NCI-H2227 (cell line): ENCODE results near the gene ADCY5.

Experiments used
- DNase-seq: peaks from one replicate; lab custom pipeline; 2025; ENCODE audit not compliant: unreplicated experiment; lab: John Stamatoyannopoulos, UW

ADCY5 gene

GRCh38 chr3:123459862-123460261 is 11.0 kb upstream of the ADCY5 start:
- no peak for DNase-seq

DNA sequence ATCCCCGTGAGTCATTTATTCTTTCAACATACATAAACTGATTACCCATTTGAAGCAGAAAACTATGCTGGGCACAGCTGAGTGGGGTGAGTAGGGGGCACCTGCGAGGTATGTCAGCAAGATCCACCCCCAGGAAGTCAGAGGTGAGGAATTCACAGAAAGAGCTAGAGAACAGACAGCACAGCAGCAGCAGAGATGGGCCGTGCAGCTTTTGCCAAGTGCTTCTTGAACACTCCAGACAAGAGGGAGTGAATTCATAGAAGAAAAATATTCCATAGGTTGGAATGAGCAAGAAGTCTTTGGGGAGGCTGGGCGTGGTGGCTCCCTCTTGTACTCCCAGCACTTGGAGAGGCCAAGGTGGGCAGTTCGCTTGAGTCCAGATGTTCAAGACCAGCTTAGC is 9.4 kb upstream of the ADCY5 start:
- no peak for DNase-seq

GRCh38 chr3:123457841-123458240 is 9.0 kb upstream of the ADCY5 start:
- no peak for DNase-seq

- DNase-seq, result no peak
These were observed 4.8 kb upstream of the ADCY5 start for GRCh38 chr3:123453675-123454074.

DNA sequence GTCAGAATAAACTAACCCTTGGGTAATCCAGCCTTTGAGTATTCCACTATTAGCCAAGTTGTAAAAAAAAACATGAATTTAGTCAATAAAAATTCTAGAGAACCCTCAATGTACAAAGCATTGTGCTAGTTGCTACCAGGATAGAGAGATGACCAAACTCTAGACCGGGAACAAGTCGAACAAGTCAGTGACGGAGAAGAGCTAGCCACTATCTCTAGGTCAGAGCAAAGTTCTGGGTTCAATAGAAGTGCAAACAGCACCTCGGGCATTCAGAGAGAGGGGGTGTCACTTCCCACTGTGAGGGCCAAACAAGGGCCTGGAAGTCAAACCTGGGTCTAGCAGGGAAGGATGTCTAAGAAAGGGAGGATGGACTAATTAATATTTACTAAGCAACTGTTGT is 2.3 kb upstream of the ADCY5 start:
- DNase-seq, result no peak

GRCh38 chr3:123449997-123450604 is 1.2 kb upstream of the ADCY5 start:
- DNase-seq, result peak; percentile 40

GRCh38 chr3:123449102-123449996 is 459 bp upstream of the ADCY5 start:
- peak; percentile 47 for DNase-seq

DNA sequence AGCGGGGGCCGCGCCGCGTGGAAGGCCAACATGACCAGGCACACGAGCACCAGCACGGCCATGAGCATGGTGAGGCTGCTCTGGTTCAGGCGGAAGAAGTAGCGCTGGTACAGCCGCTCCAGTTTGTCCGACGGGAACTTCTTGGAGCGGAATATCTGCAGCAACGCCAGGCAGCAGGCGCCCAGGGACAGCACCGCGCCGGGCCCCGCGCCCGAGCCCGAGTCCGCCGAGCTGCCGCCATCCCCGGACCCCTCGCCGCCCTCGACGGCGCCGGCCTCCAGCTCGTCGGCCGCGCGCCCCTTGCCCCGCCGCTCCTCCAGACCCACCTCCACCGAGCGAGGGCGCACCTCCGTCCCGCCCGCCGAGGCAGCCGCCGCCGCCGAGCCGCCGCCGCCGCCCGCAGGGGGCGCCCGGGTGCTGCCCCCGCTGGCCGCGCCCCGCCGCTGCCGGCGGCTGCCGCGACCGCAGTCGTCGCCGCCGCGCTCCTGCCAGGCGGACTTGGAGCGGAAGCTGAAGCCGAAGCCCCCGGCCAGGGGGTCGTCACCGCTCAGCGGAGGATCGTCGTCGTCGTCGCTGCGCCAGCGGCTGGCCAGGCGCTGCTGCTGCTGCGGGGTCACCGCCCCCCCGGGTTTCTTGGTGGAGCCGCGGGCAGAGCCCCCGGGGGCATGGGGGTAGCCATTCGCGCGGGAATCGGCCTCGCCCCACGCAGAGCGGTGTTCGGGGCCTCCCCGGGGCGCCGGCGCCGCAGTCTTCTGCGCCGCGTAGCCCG is 957 bp downstream of the ADCY5 start:
- DNase-seq, result peak; percentile 46

DNA sequence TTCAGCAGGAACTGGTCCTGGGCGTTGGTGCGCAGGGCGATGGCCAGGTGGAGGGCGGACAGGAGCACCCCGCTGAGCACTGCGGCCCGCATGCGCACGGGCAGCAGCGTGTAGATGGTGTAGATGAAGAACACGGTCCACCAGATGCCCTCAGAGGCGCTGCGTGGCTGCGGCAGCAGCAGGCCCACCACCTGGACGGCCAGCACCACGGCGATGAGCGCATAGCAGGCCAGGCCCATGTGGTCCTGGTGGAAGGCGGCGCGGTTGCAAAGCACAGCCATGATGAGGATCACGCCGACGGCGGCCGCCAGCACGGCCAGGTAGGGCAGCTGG is 1.5 kb downstream of the ADCY5 start:
- no peak for DNase-seq

DNA sequence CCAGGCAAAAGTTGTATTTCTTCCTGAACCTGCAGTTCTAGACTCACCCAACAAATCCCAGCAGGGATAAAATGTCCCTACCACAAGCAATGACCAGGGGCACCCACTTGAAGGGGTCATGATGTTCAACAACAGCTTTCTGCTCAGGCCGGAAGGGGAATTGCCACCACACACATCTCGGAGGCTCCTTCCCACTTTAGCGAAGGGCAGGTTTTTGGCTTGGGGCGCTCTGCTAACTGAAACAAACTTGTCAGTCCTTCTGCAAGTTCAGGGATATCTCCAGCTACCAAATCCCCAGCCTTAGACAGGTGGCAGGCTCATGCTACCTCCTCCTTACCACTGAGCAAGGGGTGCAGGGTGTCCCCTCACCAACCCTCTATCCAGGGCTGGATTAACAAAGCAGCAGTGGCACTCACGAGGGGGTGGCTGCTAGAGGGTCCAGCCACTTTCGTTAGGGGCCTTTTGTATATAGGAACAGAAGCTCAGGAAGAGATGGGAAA is 2.2 kb downstream of the ADCY5 start:
- no peak for DNase-seq

GRCh38 chr3:123446210-123446609 is 2.7 kb downstream of the ADCY5 start:
- no peak for DNase-seq

DNA sequence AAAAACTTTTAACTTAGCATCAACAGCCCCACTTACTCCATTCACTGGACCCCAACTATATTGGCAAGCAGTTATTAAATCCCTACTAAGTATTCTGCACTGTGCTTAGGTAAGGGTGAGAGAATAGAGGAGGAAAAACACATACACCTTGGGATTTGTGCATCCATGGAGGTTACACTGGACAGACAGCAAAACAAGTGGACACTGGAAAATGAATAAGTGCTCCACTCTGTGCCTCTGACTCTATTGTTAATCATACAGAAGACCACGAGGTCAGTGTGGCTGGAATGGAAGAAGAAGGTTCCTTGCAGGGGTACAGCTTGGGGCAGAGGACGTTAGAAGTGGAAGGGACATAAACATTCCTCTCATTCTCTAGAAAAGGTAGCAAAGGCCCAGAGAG is 3.2 kb downstream of the ADCY5 start:
- no peak for DNase-seq

DNA sequence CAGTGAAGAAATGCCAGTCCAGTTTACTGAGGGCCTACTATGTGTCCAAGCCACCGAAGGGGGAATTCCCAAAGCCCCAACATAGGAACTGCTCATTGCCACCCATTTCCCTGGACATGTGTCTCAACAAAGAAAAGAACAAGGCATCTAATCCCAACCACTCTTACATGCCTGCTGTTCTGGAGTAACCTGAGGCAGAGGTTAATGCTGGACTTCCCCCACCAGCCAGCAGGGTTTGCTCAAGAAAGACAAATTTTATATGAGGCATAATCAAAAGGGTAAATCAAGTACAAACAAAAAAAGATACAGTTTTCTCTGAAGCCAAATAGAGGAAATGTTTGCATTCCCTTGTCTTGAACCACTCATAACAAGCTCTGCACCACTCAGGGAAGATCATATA is 4.1 kb downstream of the ADCY5 start:
- no peak for DNase-seq

DNA sequence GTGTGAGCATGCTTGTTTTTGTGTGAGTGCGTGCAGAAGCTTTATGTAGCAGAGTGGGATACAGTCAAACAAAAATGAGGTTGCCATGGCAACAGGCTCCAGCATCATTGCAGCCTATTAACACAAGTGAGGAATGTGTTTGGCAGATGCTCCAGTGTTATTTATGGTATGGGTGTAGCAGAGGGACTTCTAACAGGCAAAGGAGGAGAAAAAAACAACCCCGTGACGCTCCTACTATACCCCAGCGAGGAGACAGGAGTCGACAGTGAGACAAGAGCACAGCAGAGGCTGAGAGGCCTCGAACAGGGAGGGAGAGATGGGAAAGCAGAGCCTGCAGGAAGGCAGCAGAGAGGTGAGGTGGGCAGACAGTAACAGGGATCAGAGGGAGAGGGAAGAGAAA is 4.9 kb downstream of the ADCY5 start:
- peak; percentile 78 for DNase-seq

GRCh38 chr3:123442908-123443307 is 6.0 kb downstream of the ADCY5 start:
- no peak for DNase-seq

DNA sequence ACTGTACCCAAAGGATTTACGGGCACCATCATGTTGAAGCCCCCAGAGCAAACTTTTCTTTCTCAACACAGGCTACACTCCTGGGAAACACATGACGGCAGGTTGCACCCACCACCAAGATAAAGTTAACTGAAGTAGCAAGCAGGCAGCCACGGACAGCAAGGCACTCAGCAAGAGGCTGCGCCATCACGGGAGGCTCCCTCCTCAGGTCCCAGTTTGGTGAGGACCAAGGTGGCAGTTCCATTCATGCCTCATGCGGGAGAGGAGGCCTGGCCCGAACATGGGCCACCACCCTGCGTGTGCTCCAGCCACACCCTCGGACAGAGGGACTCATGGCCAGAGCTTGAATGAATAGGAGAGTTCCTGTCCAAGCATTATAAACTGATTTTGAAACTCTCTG is 6.8 kb downstream of the ADCY5 start:
- DNase-seq, result no peak

DNA sequence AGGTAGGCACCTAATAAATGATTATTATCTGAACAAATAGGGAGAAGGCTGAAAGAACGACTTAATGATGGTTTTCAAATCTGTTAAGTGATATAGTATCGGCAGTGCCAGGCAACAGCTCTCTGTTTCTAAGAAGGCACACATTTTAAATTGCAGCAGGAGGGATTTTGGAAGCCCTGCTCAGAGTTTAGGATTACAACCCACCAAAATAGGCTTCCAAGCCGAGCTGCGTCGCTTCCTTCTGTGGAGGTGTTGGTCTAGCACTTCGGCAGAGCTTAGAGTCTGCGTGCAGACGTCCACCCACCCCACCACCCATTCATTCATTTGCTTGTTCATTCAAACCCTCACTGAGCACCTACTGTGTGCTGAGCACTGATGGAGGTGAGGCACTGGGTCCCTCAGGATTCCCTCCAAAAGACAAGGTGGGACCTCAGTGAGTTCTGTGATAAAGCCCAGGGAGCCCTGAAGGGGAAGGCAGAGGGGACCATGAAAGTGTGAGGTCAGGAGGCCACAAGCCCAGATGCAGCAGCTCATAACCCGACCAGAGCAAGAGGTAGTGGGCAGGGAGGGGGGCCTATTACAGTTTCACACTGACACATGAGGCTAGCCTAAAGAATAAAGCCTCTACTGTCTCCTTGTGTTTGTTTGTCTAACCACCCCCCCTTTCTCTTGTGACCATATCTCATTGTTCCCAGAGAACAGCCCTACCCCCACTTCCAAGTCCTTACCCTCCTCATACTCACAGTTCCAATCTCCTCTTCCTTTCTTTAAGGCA is 8.9 kb downstream of the ADCY5 start:
- no peak for DNase-seq

- no peak for DNase-seq
These were observed 15.9 kb downstream of the ADCY5 start for GRCh38 chr3:123432832-123433523.

DNA sequence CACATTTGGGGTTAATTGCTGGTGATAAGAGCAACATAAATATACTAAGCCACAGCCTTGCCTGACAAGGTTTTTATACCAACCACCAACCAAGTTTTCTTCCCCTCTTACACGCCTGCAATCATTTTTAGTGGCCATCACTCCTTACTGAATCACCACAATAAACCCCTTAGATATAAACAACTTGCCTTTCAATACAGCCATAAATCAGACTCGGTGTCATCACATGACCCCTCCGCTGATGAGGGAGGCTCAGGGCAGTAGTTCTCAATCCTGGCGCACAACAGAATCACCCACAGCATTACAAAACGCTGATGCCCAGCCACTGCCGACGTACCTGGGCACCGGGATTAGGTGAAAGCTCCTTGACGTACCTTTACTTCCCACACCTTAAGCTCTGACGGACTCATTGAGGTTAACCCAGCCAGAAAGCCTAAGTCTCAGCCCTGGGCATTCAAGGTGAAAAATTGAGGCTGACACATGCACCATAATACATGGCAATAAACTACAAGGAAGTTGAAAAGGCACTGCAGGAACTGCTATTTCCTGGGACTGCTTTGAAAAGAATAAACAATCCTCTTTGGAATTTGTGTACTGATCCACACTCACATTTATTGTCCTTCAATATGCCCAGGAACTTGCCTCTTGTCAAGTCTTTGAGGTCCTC is 17.1 kb downstream of the ADCY5 start:
- DNase-seq, result peak; percentile 34
